Posterior cingulate gyrus (tissue), 11 donors: ENCODE results near the gene RGPD3.
"Not testable (repeated sequence)": the region's sequence is repeated elsewhere in the genome, so short reads cannot be mapped to it uniquely, and the experiment has no call there.

ENCODE experiments used
- DNase-seq, 10 donors: peaks; one replicate each; pipeline versions ENCODE4 v3.0.0 to v3.0.0-alpha.2; 2020 to 2021; ENCODE audit warnings: mixed read lengths in 3 of 10
- intact Hi-C: fragments of 100-400 bp; cut with DNase I; formaldehyde crosslinking; loops from one replicate; pipeline ENCODE4 v1.15.1; 2023

RGPD3 gene

GRCh38 chr2:106468107-106468506, at the start of gene RGPD3:
RGPD3 (minus strand) TSS chr2:106468413; CDS start chr2:106468288, 125 bp downstream.
- intact Hi-C loops, result not testable (repeated sequence)
- DNase-seq, result peak in 1 of 10 donors; percentile 80

DNA sequence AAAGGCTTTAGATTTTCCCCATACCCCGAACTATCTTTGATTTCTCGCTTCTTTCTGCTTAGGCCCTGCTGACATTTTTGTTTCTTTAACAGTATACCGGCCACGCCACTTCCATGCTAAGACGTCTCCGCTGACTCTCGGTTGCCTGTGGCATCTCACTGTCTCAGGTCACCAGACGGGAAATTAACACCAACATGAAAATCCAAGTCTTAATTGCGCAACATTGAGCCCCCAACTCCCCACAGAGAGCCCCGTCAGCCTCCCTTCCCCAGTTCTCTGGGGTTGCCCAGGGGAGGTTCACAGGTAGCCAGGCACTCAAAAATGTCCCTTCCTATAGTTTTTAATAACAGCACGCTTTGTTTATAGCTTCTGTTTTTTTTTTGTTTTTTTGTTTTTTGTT, 49.1 kb upstream of the RGPD3 start:
- DNase-seq, result peak in 1 of 10 donors; percentile 35
- intact Hi-C loops, result no loop called here

DNA sequence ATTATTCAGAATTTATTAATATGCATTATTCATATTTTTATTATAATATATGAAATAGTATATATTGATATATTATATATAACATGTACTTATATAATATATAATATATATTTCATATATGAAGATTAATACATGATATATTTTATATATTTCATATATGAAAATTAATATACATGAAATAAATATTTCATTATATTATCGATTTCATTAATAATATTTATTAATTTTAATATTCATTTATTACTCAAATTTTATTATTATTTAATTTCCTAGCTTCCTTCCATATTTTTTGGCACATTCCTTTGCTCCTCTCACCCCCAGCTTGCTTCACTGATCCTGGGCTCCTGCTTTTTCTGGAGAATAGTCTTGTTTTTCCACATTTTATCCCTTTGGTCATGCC, 48.7 kb upstream of the RGPD3 start:
- DNase-seq, result peak in 1 of 10 donors; percentile 6
- intact Hi-C loops, result no loop called here

GRCh38 chr2:106516436-106516835, 48.2 kb upstream of the RGPD3 start:
- intact Hi-C loops, result no loop called here
- no peak for DNase-seq

DNA sequence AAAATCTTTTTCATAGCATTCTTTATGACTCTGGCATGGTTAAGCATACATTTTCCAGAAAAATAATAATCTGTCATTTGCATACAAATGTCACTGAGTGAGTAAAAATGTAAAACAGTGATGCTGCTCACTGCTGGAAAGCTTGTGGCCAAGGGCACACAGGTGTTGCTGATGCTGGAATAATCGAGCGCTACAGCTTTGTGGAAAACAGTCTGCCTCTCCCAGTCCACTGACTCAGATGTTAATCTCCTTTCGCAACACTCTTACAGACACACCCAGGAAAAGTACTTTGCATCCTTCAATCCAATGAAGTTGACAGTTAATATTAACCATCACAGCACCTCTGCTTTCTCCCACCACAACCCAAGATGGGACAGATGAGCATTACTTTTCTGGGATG, 46.6 kb upstream of the RGPD3 start:
- DNase-seq, result peak in 1 of 10 donors; percentile 3
- intact Hi-C loops, result not testable (repeated sequence)

GRCh38 chr2:106513391-106513790, 45.2 kb upstream of the RGPD3 start:
- DNase-seq, result not testable (repeated sequence)

DNA sequence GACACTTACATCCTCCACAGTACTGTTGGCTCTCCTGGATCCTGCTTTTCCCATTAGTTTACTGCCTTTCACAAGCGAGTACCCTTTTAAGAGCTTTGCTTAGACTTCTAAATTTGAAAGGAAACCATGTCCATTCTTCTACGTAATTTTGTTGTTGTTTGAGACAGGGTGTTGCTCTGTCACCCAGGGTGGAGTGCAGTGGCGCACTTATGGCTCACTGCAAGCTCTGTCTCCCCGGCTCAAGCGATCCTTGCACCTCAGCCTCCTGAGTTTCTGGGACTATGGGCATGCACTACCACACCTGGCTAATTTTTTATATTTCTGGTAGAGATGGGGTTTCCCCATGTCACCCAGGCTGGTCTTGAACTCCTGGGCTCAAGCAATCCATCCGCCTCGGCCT, 43.7 kb upstream of the RGPD3 start:
- intact Hi-C loops, DNase-seq: not testable (repeated sequence)

More at GRCh38 chr2:106513391-106513790, 45.2 kb upstream of the RGPD3 start:
- intact Hi-C loops, result not testable (repeated sequence)

- peak in 7 of 10 donors; percentile 20 to 92 (median 53) for DNase-seq
Measured at GRCh38 chr2:106511476-106511901, 43.3 kb upstream of the RGPD3 start.

DNA sequence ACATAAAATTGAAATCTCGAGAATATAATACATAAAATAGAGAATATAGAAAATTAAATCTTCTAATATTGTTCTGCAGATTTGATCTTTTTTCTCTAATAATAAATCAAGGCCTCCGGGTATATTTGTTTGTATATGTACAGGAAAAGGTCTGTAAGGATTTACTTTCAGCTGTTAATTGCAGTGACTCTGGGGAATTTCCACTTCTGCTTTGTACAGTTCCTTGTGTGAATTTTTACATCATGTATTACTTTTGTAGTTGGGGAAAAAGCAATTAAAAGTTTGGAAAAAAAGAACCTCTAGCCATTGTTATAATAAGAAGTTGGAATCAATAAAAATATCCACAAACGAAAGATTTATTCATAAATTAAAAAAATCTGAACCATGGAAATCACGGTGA, 42.6 kb upstream of the RGPD3 start:
- intact Hi-C loops, DNase-seq: not testable (repeated sequence)

More at GRCh38 chr2:106511476-106511901, 43.3 kb upstream of the RGPD3 start:
- intact Hi-C loops, result not testable (repeated sequence)

GRCh38 chr2:106509374-106509770, 41.2 kb upstream of the RGPD3 start:
- intact Hi-C loops, result not testable (repeated sequence)
- peak in 1 of 10 donors; percentile 47 for DNase-seq

DNA sequence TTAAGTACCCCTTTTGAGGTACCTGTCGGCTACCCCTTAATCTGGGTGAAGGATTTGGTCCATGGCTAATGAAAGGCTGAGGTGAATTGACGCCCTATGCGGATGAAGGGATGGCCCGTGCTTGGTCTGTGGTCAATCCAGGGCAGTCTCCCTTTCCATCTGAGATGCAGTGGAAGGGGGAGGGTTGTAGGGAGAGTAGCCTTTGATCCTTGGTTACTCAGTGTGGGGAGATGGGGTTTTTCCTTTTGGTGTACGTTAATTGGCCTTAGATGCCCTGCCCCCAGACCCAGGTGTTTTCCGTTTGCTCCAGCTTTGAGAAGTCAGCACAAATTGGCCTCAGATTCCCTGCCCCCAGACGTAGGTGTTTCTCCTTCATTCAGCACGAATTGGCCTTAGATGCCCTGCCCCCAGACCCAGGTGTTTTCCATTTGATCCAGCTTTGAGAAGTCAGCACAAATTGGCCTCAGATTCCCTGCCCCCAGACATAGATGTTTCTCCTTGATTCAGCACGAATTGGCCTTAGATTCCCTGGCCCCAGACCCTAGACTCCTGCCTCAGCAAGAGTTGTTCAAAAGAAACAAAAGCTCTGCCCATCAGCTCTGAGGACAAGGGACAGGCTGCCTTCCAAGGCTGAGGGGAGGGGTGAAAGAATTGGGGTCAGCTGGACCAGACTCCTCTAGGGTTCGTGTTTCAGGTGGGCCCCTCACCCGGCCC, 40.6 kb upstream of the RGPD3 start:
- peak in 1 of 10 donors; percentile 11 for DNase-seq

DNA sequence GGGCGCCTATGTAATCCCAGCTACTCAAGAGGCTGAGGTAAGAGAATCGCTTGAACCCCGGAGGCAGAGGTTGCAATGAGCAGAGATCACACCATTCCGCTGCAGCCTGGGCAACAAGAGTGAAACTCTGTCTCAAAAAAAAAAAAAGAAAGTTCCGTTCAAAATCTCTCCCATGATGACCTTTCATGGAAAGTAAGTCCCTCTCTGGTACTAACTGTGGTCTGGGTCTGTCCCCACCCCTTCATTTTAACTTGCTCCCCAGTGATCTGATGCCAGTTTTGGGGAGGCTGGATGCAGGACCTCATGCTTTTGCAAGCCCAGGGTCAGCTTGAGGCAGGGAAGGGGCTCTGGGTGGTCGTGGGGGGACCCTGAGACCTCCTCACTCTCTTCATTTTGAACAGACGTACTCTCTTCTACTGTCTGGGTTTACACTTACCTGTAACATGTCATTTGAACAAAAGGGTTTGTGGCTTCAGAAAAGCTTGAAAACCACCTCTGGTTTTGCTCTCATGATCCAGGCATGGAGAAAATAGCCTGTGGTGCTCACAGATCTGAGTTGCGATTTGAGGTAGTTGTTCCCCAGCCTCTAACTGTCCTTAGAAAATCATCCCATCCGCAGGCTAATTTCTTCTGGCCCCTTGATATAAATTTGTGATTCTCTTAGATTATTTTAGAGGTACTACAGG, 37.9 kb upstream of the RGPD3 start:
- DNase-seq, result peak in 1 of 10 donors; percentile 25
- intact Hi-C loops, result not testable (repeated sequence)

More for the DNA sequence above, 40.6 kb upstream of the RGPD3 start:
- intact Hi-C loops, result not testable (repeated sequence)

DNA sequence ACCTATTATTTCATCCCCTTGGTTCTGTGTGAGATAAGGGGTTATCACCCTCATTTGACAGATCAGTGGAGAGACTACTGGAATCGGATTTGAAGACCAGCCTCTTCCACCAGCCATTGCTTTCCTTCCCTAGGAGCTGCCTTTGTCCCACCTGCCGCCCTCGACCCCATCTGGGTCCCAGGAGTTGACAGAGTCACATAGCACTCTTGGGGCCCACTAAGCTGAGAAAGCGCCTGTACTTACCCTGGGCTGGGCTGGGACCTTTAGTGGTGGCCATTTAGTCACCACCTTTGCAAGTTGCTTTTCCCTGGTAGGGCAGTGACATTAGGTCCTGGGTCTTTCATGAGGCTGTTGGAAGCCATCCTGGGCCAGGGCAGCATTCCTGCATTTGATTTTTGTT, 36.6 kb upstream of the RGPD3 start:
- peak in 1 of 10 donors; percentile 52 for DNase-seq
- intact Hi-C loops, result not testable (repeated sequence)

DNA sequence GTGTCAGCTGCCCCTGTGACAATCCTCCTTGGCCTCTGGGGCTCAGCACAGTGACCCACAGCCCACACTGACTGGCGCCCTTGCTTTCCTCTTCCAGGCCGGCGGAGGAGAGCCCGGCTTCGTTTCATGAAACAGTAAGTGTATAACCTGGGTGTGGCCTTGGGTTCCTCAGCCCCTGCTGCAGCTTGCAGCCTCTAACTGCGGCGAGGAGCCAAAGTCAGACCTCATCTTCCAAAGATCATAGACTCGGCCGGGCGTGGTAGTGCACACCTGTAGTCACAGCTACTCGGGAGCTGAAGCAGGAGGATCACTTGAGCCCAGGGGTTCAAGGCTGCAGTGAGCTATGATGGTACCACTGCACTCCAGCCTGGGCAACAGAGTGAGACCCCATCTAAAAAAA, 36.0 kb upstream of the RGPD3 start:
- DNase-seq, result peak in 1 of 10 donors; percentile 79
- intact Hi-C loops, result not testable (repeated sequence)

DNA sequence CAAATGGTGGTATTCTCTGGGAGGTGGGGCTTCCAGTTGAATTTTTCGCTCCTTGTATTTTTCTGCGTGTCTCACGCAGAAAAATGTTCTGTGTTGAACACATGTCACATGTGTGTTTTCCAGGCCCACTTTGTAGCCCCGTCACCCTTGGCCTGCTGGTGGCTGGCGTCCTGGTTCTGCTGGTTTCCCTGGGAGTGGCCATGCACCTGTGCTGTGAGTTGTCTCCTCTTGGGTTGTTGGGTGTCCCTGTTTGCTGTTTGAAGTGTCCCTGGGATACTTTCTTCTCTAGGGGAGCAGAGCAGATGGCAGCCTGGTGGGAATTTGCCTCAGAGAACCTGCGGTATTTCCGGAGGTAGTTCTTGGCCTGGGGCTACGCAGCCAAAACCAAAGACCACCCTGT, 34.1 kb upstream of the RGPD3 start:
- DNase-seq, result peak in 1 of 10 donors; percentile 66
- intact Hi-C loops, result not testable (repeated sequence)

DNA sequence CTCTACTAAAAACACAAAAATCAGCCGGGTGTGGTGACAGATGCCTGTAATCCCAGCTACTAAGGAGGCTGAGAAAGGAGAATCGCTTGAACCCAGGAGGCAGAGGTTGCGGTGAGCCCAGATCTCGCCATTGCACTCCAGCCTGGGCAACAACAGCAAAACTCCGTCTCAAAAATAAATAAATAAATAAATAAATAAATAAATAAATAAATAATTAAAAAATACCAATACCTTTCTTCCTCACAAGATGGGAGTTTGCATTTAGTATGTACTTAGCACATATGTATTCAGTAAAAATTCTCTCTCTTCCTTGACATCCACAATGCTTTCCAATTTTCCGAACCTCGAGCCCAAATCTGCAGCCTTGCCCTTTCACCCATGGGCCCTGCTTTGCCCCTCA, 32.1 kb upstream of the RGPD3 start:
- intact Hi-C loops, result not testable (repeated sequence)
- peak in 1 of 10 donors; percentile 45 for DNase-seq

GRCh38 chr2:106498549-106498948, 30.3 kb upstream of the RGPD3 start:
- intact Hi-C loops, DNase-seq: not testable (repeated sequence)

GRCh38 chr2:106492913-106493312, 24.7 kb upstream of the RGPD3 start:
- DNase-seq, intact Hi-C loops: not testable (repeated sequence)

GRCh38 chr2:106492399-106492798, 24.2 kb upstream of the RGPD3 start:
- intact Hi-C loops, DNase-seq: not testable (repeated sequence)

DNA sequence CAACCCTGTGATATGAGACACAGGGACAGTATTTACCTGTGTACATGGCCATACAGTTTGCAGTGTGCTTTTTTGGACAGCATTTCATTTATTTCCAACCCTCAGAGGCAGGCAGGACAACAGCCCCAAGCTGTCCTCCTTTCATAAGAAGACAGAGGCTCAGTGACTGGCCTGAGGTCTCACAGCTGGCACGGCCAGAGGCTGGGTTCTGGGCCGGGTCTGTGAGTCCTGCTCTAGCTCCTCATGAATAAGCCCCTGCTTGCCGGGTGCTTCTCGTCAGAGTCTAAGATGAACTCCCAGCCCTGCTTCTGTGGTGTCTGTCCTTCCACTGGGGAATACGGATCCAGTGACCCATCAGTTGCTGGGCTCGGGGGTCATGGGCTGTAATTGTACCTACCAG, 21.5 kb upstream of the RGPD3 start:
- intact Hi-C loops, result not testable (repeated sequence)
- peak in 1 of 10 donors; percentile 62 for DNase-seq

DNA sequence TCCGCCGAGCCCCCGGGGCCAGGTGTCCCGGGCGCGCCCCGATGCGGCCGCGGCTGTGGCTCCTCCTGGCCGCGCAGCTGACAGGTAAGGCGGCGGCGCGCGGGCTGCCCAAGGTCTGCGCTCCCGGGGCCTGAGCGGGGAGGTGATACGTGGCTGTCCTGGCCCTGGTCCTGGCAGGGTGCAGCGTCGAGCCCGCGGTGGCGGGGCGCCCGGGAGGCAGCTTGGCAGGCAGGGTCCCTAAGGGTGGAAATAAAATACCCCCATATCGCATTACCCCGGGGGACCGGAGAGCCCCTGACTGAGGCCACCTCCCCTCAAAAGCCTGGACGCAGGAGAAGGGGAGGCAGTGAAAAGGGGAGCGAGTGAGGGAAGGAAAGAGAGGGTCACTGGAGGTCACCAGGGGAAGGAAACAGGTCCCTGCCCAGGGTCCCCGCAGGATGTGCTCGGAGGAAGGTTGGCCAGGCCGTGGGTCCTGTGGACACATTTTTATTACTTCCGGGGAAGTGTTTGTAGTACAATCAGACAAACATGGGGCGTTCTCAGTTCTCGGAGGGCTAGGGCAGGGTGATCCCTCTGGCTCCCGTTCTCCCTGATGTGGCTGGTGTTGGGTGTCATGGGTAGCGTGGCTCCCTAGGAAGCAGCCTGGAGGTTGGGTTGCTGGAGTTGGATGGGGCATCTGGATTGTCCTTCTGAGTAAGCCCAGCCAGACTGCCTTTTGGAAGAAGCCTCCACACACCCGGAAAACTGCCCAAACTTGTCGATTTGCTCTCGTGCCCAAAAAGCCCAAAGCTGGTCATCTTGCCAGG, 19.4 kb upstream of the RGPD3 start:
- not testable (repeated sequence) for DNase-seq

More for the DNA sequence above, 19.4 kb upstream of the RGPD3 start:
- intact Hi-C loops, result not testable (repeated sequence)
